PFSK-1 (cell line): ENCODE results near the gene ZBTB5.

Experiments used
- FOXP2 ChIP-seq: optimal IDR thresholded peaks from 2 replicates; pipeline ENCODE3; 2011; ENCODE audit warnings: borderline replicate concordance, control low read depth, inconsistent platforms; ENCODE audit not compliant: insufficient read depth; ENCODE audit errors: extremely low read length, extremely low read depth
- POLR2AphosphoS5 ChIP-seq: IDR thresholded peaks from 2 replicates; pipeline ENCODE4 v1.6.1; 2012; ENCODE audit warnings: low read depth, mild to moderate bottlenecking, control low read depth, low read length, moderate library complexity
- SIN3A ChIP-seq: IDR thresholded peaks from 2 replicates; pipeline ENCODE4 v1.6.1; 2012; ENCODE audit warnings: mild to moderate bottlenecking, low read length, moderate library complexity, borderline replicate concordance; ENCODE audit not compliant: insufficient read depth
- TAF1 ChIP-seq: IDR thresholded peaks from 2 replicates; pipeline ENCODE4 v1.6.1; 2012; ENCODE audit warnings: low read length, control low read depth, borderline replicate concordance; ENCODE audit not compliant: insufficient read depth
- TF ChIP-seq, protein P1 (sequence below), 2 experiments: IDR thresholded peaks; 2 replicates each; pipeline versions ENCODE4 v1.6.1 to v1.8.0; 2011 to 2012; ENCODE audit warnings: low read depth in 2 of 2, low read length in 2 of 2, control low read depth in 1 of 2, inconsistent platforms in 1 of 2, mild to moderate bottlenecking in 1 of 2, moderate library complexity in 1 of 2; ENCODE audit not compliant: insufficient read depth in 1 of 2

The ZBTB5 gene

DNA sequence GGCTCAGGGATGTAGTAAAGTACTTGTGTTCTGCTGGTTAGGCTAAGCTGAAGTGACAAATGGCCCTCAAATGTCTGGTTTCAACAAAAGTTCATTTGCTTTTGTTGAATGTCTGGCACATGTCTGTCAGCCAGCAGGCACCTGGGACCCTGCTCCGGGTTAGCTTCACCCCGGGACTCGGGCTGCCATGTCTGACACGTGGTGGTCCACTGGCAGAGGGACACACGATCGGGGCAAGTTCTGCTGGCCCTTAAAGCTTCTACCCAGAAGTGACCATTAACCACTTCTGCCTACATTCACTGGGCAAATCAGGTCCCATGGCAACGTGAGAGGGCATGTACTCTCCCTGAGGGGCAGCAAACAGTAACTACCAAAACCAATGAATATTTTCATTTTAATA, 44.3 kb upstream of the ZBTB5 start:
- no peak for TF ChIP-seq TAF1

DNA sequence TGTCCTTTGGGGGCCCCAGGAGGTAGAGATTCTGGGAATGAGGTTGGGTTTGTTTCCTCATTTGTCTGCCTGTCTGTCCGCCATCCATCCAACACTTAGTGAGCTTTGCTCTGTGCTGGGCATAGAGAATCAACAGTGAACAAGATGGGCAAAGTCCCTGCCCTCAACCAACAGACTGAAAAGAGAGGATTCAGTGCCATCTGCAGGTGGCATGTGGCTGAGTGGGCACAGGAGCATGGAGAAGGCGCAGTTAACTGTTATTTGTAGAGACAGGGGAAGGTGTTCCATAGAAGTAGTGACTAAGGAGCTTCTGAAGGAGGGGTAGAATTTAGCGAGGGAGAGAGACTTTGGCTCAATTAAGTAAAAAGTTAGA, 43.6 kb upstream of the ZBTB5 start:
- TF ChIP-seq TAF1, result no peak
- TF ChIP-seq, protein P1, sequence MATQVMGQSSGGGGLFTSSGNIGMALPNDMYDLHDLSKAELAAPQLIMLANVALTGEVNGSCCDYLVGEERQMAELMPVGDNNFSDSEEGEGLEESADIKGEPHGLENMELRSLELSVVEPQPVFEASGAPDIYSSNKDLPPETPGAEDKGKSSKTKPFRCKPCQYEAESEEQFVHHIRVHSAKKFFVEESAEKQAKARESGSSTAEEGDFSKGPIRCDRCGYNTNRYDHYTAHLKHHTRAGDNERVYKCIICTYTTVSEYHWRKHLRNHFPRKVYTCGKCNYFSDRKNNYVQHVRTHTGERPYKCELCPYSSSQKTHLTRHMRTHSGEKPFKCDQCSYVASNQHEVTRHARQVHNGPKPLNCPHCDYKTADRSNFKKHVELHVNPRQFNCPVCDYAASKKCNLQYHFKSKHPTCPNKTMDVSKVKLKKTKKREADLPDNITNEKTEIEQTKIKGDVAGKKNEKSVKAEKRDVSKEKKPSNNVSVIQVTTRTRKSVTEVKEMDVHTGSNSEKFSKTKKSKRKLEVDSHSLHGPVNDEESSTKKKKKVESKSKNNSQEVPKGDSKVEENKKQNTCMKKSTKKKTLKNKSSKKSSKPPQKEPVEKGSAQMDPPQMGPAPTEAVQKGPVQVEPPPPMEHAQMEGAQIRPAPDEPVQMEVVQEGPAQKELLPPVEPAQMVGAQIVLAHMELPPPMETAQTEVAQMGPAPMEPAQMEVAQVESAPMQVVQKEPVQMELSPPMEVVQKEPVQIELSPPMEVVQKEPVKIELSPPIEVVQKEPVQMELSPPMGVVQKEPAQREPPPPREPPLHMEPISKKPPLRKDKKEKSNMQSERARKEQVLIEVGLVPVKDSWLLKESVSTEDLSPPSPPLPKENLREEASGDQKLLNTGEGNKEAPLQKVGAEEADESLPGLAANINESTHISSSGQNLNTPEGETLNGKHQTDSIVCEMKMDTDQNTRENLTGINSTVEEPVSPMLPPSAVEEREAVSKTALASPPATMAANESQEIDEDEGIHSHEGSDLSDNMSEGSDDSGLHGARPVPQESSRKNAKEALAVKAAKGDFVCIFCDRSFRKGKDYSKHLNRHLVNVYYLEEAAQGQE (IDR thresholded peaks at IDR 0.05; ENCODE audit: insufficient read depth in 1 of 2, low read depth in 2 of 2, low read length in 2 of 2), result no peak
- TF ChIP-seq FOXP2, result no peak
- TF ChIP-seq POLR2AphosphoS5, result 0 out of 2 replicates have a peak, but pooled peaks have one; percentile 3
- no peak for TF ChIP-seq SIN3A

DNA sequence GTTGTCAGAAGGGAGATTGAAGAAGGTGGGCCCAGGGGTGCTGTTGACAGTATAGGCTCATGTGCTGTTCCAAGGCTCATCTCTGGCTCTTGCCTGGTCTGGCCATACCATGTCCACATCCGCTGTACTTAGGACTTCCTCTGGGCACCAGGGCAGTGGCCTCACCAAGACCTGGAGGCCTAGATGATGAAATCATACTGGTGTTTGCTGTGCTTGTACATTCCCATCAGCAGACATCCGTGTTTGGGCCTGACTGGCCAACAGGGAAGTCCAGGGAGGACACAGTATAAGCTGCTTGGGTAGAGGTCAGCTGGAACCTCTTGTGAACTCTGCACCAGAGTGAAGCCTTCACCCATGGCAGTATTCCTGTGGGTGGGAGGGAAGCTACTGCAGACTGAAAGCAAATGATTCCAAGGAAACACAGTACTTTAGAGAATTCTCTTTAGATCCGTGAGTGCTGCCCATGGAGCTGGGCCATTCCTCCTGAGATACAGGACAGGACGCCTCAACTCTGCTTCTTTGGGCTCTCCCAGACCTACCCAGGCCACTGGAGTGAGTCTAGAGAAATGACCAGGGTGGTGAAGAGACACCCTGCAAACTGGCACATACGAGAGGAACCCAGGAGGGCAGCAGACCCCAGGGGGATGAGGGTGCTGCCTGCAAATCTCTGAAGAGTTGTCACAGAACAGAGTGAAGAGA, 43.0 kb upstream of the ZBTB5 start:
- TF ChIP-seq TAF1 (no peak), SIN3A (no peak), FOXP2 (no peak), POLR2AphosphoS5 (no peak)
- TF ChIP-seq, protein P1 (IDR thresholded peaks at IDR 0.05; ENCODE audit: insufficient read depth in 1 of 2, low read depth in 2 of 2, low read length in 2 of 2), result no peak

DNA sequence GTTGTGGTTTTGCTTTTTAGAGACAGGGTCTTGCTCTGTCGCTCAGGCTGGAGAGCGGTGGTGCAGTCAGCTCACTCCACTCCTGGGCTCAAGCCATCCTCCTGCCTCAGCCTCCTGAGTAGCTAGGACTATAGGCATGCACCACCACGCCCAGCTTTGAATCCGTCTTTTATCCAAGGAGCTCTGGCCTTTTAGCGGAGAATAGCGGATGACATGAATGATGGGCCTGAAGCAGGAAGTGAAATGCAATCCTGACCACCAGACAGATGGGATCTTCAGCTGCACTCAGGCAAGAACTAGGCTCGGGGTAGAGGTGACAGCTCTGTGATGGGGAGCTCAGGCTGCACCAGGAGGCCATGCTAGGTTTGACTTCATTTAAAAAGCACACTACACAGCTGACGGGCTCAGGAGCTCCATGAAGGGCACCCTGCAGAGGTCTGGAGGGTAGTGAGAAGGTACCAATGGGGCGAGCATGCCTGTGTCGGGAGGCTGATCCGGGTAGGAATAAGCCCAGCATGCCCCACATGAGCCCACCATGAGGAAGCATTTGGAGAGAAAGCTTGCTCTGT, 42.4 kb upstream of the ZBTB5 start:
- TF ChIP-seq POLR2AphosphoS5, result no peak
- no peak for TF ChIP-seq TAF1
- no peak for TF ChIP-seq SIN3A
- TF ChIP-seq FOXP2, result no peak
- TF ChIP-seq, protein P1 (IDR thresholded peaks at IDR 0.05; ENCODE audit: insufficient read depth in 1 of 2, low read depth in 2 of 2, low read length in 2 of 2), result no peak

DNA sequence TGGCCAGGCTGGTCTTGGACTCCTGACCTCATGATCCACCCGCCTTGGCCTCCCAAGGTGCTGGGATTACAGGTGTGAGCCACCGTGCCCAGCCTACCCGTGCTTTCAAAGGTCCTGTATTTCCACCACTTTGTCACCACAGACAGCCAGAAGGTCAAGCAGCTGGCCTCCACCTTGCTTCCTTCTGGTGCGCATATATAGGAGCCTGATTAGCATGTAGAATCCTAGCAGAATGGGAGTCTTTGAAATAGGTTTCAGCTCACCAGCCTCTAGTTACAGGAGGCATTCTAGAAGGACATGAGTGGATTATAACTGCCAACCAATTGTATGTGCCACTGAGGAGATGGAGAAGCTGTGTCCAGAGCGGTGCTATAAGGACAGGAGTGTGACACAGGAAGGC, 39.4 kb upstream of the ZBTB5 start:
- TF ChIP-seq TAF1 (no peak), FOXP2 (no peak), SIN3A (no peak), POLR2AphosphoS5 (no peak)
- TF ChIP-seq, protein P1 (IDR thresholded peaks at IDR 0.05; ENCODE audit: insufficient read depth in 1 of 2, low read depth in 2 of 2, low read length in 2 of 2), result no peak
